Activated CD8-positive, alpha-beta memory T cell treated with anti-CD3 and anti-CD28 coated beads for 1 hour (primary cell): ENCODE measurements around the gene WDR5.

ENCODE experiments used
- DNase-seq, 2 donors: peaks; one replicate each; pipeline ENCODE4 v3.0.0-alpha.2; 2020; ENCODE audit warnings: low read depth in 1 of 2; ENCODE audit errors: extremely low read depth in 1 of 2

The WDR5 gene

GRCh38 chr9:134157378-134157885 lies 21.6 kb downstream of the WDR5 start:
- no peak for DNase-seq

GRCh38 chr9:134158242-134158641 lies 22.4 kb downstream of the WDR5 start:
- no peak for DNase-seq

GRCh38 chr9:134158753-134159392 lies 23.0 kb downstream of the WDR5 start:
- no peak for DNase-seq

GRCh38 chr9:134159566-134160245 lies 23.8 kb downstream of the WDR5 start:
- DNase-seq: no peak

- DNase-seq: no peak
Observed at GRCh38 chr9:134161647-134162046, 25.8 kb downstream of the WDR5 start.

- no peak for DNase-seq
Observed at GRCh38 chr9:134162212-134162775, 26.4 kb downstream of the WDR5 start.

- no peak for DNase-seq
Observed at GRCh38 chr9:134162926-134163370, 27.1 kb downstream of the WDR5 start.

- DNase-seq: peak; percentile 28 to 44
Observed at GRCh38 chr9:134163371-134164196, 27.7 kb downstream of the WDR5 start.

GRCh38 chr9:134164879-134165278 lies 29.0 kb downstream of the WDR5 start:
- DNase-seq: no peak

GRCh38 chr9:134165357-134166315 lies 29.8 kb downstream of the WDR5 start:
- DNase-seq: no peak

GRCh38 chr9:134166374-134166773 lies 30.5 kb downstream of the WDR5 start:
- no peak for DNase-seq

- DNase-seq: no peak
Observed at GRCh38 chr9:134167530-134167931, 31.6 kb downstream of the WDR5 start.

GRCh38 chr9:134168757-134169550 lies 33.1 kb downstream of the WDR5 start:
- DNase-seq: no peak

GRCh38 chr9:134169724-134170401 lies 34.0 kb downstream of the WDR5 start:
- no peak for DNase-seq

GRCh38 chr9:134170532-134171315 lies 34.8 kb downstream of the WDR5 start:
- DNase-seq: no peak

- no peak for DNase-seq
Observed at GRCh38 chr9:134171316-134172197, 35.7 kb downstream of the WDR5 start.
